Measurements from ENCODE around the gene HPS1. TPM values are rescaled to one million over a fixed set of nuclear protein-coding genes. Genes with fewer than 3 reads are reported as not detected.

HPS1 gene
- total and polyA plus RNA-seq, 10 of the 15 experiments (the other 5 are each of a cell fraction or from before 2014, with no cell fraction given) = 27.1 to 138 (median 54.8) TPM

GRCh38 chr10:98378722-98379121 is 68.0 kb downstream of the HPS1 start:
- ATAC-seq = no peak
- in situ Hi-C loops (cut with MboI) = no loop called here
- 82% methylated on average over 4 of the region's 4 CpGs for WGBS (ENCODE audit: insufficient coverage, insufficient replicate concordance, low lambda C conversion rate, missing lambda C conversion rate)

More at GRCh38 chr10:98378722-98379121, 68.0 kb downstream of the HPS1 start:
- CTCF ChIA-PET = no interaction called here
- POLR2A ChIA-PET = no interaction called here
- RAD21 ChIA-PET (ENCODE audit: unreplicated experiment) = no interaction called here
- Histone ChIP-seq H3K4me1 (ENCODE audit: control insufficient read depth, insufficient read depth, low read length) (no peaks in the 10 kb centered on the region), H2AFZ (ENCODE audit: control insufficient read depth, low read depth, low read length) (no peak overlapping the region), H3K9me3 (replicated peaks; ENCODE audit: control insufficient read depth, insufficient read depth, low read length) (no peaks in the 10 kb centered on the region; the same call in 2 of the 3 replicates), H3K79me2 (ENCODE audit: control insufficient read depth, insufficient read depth, low read length) (no peaks in the 10 kb centered on the region), H3K36me3 (ENCODE audit: control insufficient read depth in 2 of 2, insufficient read depth in 2 of 2, low read length in 1 of 2) (no peaks in the 10 kb centered on the region), H3K4me3 (no peak overlapping the region), H3K27ac (ENCODE audit: control insufficient read depth, insufficient read depth) (no peak overlapping the region), H3K9ac (ENCODE audit: control insufficient read depth, insufficient read depth, low read length) (no peak overlapping the region), H4K20me1 (ENCODE audit: control insufficient read depth, insufficient read depth) (no peaks in the 10 kb centered on the region; the same call in 1 of the 2 replicates), H3K27me3 (replicated peaks in 1 of 2; ENCODE audit: control insufficient read depth in 2 of 2, insufficient read depth in 2 of 2, low read length in 1 of 2) (no peaks in the 10 kb centered on the region), H3K4me2 (ENCODE audit: control insufficient read depth, insufficient read depth) (no peak overlapping the region)
- SMC1A ChIA-PET (ENCODE audit: uncharacterized antibody, unreplicated experiment) = no interaction called here
- FAIRE-seq (no peak), DNase-seq (ENCODE audit: low read depth, low spot score) (no peak)
- intact Hi-C loops (cut with micrococcal nuclease; ENCODE audit: unreplicated experiment) = no loop called here
- BruUV-seq (replicated peaks) = no TSS peak
- TF ChIP-seq NR2F1 (conservative IDR thresholded peaks at IDR 0.05) (no peak), SPI1 (IDR thresholded peaks at IDR 0.05; ENCODE audit: borderline replicate concordance, insufficient read depth, low read depth, low read length) (no peak), TBL1XR1 (IDR thresholded peaks at IDR 0.05; ENCODE audit: low read depth, low read length) (no peak), E2F4 (IDR thresholded peaks at IDR 0.05; ENCODE audit: low read depth, low read length) (no peak), ZNF384 (IDR thresholded peaks at IDR 0.05; ENCODE audit: borderline replicate concordance, low read depth, low read length) (no peak), TARDBP (IDR thresholded peaks at IDR 0.05; ENCODE audit: borderline replicate concordance) (no peak), ZNF217 (IDR thresholded peaks at IDR 0.05) (no peak), LARP7 (IDR thresholded peaks at IDR 0.05) (no peak), SKIL (IDR thresholded peaks at IDR 0.05; ENCODE audit: low read depth, poor library complexity, severe bottlenecking) (no peak), TAF1 (IDR thresholded peaks at IDR 0.05; ENCODE audit: borderline replicate concordance, low read depth, low read length) (no peak), NFIC (IDR thresholded peaks at IDR 0.05; ENCODE audit: low read depth, low read length) (no peak), SUZ12 (IDR thresholded peaks at IDR 0.05; ENCODE audit: unreplicated experiment) (no peak), TCF12 (IDR thresholded peaks at IDR 0.05; ENCODE audit: low read depth, low read length) (no peak), RUNX3 (IDR thresholded peaks at IDR 0.05; ENCODE audit: low read length) (no peak), MLLT1 (IDR thresholded peaks at IDR 0.05) (no peak), IRF4 (IDR thresholded peaks at IDR 0.05; ENCODE audit: low read depth, low read length) (no peak), HSF1 (IDR thresholded peaks at IDR 0.05; ENCODE audit: low read depth, low read length) (no peak)
